HG02970 (cell line): ENCODE results near the gene TBKBP1.

Experiments
- ATAC-seq: cut with Tn5 transposase; IDR thresholded peaks from one replicate; pipeline ENCODE4 v1.9.1; 2021; ENCODE audit warnings: mild to moderate bottlenecking, moderate library complexity, moderate number of reproducible peaks; ENCODE audit not compliant: unreplicated experiment, low FRiP score

The TBKBP1 gene

GRCh38 chr17:47751471-47751870 lies 57.5 kb downstream of the TBKBP1 start:
- no peak for ATAC-seq

DNA sequence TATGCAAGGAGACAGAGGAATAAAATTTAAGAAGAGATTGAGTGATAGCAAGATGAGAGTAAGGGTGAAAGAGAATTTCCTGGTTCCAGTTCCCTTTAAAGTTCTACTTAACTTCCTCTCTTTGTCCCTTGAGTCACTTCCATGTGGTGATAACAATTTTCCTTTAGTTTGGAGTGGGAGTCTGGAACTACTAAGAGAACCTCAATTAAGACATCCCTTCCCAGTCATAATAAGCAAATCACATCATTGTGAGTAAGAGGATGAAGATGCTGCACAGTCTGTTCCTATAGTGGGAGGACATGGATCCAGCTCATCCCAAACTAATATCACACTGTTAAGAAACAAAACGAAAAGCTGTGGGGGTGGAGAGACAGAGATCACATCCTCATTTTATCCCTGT lies 63.4 kb downstream of the TBKBP1 start:
- no peak for ATAC-seq

DNA sequence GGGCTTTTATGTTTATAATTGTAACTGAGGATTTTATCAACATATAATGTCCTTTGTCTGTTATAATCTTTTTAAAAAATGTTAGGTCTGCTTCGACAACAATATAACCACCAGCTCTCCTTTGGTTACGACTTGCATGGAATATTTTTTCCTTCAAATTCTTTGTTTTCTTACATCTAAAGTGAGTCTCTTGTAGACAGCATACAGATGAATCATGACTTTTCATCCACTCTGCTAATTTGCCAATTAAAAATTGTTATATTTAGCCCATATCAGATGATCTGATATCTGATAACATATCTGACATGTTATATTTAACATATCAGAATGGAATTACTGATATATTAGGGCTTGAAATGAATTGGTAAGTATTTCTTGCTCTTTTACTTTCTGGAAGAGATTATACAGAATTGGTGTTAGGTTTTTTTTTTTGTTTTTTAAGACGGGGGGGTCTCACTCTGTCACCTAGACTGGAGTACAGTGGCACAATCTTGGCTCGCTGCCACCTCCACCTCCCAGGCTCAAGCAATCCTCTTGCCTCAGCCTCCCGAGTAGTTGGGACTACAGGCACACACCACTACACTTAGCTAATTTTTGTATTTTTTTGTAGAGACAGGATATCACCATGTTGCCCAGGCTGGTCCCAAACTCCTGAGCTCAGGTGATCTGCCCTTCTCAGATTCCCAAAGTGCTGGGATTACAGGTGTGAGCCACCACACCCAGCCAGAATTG lies 66.6 kb downstream of the TBKBP1 start:
- ATAC-seq: no peak
